ES-I3 (cell line): ENCODE measurements around the gene PDGFRB.

Experiments
- H3K36me3 ChIP-seq: 2 replicates; pipeline ENCODE4 v1.6.1; 2013; ENCODE audit warnings: mild to moderate bottlenecking, low read length, control low read depth, moderate library complexity; ENCODE audit not compliant: insufficient read depth
- H3K4me1 ChIP-seq: 2 replicates; pipeline ENCODE4 v1.6.1; 2013; ENCODE audit warnings: mild to moderate bottlenecking, control low read depth, low read length; ENCODE audit not compliant: insufficient read depth
- H3K9ac ChIP-seq: 2 replicates; pipeline ENCODE4 v1.6.1; 2013; ENCODE audit warnings: low read depth, mild to moderate bottlenecking, low read length, moderate library complexity
- H3K9me3 ChIP-seq: 2 replicates; pipeline ENCODE4 v1.6.1; 2013; ENCODE audit warnings: mild to moderate bottlenecking, low read length, moderate library complexity; ENCODE audit not compliant: control insufficient read depth, insufficient read depth

PDGFRB gene

GRCh38 chr5:150120062-150120441 is 35.6 kb downstream of the PDGFRB start:
- Histone ChIP-seq H3K4me1 (no peaks in the 10 kb centered on the region), H3K36me3 (no peaks in the 10 kb centered on the region; the same call in none of the 2 replicates), H3K9me3 (no peaks in the 10 kb centered on the region), H3K9ac (no peak overlapping the region)

- H3K36me3 ChIP-seq: no peaks in the 10 kb centered on the region; the same call in none of the 2 replicates
- no peaks in the 10 kb centered on the region for H3K9me3 ChIP-seq
- no peak overlapping the region for H3K9ac ChIP-seq
- H3K4me1 ChIP-seq: no peaks in the 10 kb centered on the region
Measured at GRCh38 chr5:150119421-150120061, 36.1 kb downstream of the PDGFRB start.

- Histone ChIP-seq H3K4me1 (0 out of 2 replicates have a peak, but pooled peaks cover under 1% of the 10 kb centered on the region), H3K9me3 (no peaks in the 10 kb centered on the region), H3K36me3 (no peaks in the 10 kb centered on the region; the same call in 1 of the 2 replicates), H3K9ac (no peak overlapping the region)
Measured at GRCh38 chr5:150118561-150119229, 37.0 kb downstream of the PDGFRB start.

GRCh38 chr5:150117945-150118560 is 37.6 kb downstream of the PDGFRB start:
- Histone ChIP-seq H3K4me1 (peaks cover 5% of the 10 kb centered on the region; the same call in 1 of the 2 replicates), H3K36me3 (no peaks in the 10 kb centered on the region; the same call in 1 of the 2 replicates), H3K9me3 (no peaks in the 10 kb centered on the region), H3K9ac (no peak overlapping the region)

GRCh38 chr5:150116667-150117400 is 38.8 kb downstream of the PDGFRB start:
- Histone ChIP-seq H3K4me1 (peaks cover 15% of the 10 kb centered on the region; the same call in 1 of the 2 replicates), H3K9ac (no peak overlapping the region), H3K9me3 (no peaks in the 10 kb centered on the region), H3K36me3 (no peaks in the 10 kb centered on the region; the same call in 1 of the 2 replicates)

GRCh38 chr5:150114773-150115408 is 40.8 kb downstream of the PDGFRB start:
- H3K4me1 ChIP-seq: peaks cover 15% of the 10 kb centered on the region; the same call in 1 of the 2 replicates
- H3K36me3 ChIP-seq: no peaks in the 10 kb centered on the region; the same call in 1 of the 2 replicates
- H3K9ac ChIP-seq: no peak overlapping the region
- H3K9me3 ChIP-seq: no peaks in the 10 kb centered on the region

- no peaks in the 10 kb centered on the region; the same call in 1 of the 2 replicates for H3K36me3 ChIP-seq
- H3K9ac ChIP-seq: no peak overlapping the region
- no peaks in the 10 kb centered on the region for H3K9me3 ChIP-seq
- peaks cover 15% of the 10 kb centered on the region; the same call in 1 of the 2 replicates for H3K4me1 ChIP-seq
Measured at GRCh38 chr5:150114102-150114641, 41.5 kb downstream of the PDGFRB start.

GRCh38 chr5:150113047-150113744 is 42.4 kb downstream of the PDGFRB start:
- peaks cover 15% of the 10 kb centered on the region; the same call in 1 of the 2 replicates for H3K4me1 ChIP-seq

GRCh38 chr5:150112201-150113046 is 43.2 kb downstream of the PDGFRB start:
- Histone ChIP-seq H3K9ac (no peak overlapping the region), H3K36me3 (no peaks in the 10 kb centered on the region), H3K4me1 (peaks cover 15% of the 10 kb centered on the region; the same call in 1 of the 2 replicates), H3K9me3 (no peaks in the 10 kb centered on the region)

More at GRCh38 chr5:150113047-150113744, 42.4 kb downstream of the PDGFRB start:
- no peaks in the 10 kb centered on the region for H3K9me3 ChIP-seq
- H3K36me3 ChIP-seq: no peaks in the 10 kb centered on the region
- H3K9ac ChIP-seq: no peak overlapping the region

GRCh38 chr5:150111122-150111521 is 44.5 kb downstream of the PDGFRB start:
- Histone ChIP-seq H3K9ac (no peak overlapping the region), H3K4me1 (peaks cover 15% of the 10 kb centered on the region; the same call in 1 of the 2 replicates), H3K36me3 (no peaks in the 10 kb centered on the region)

GRCh38 chr5:150109921-150110320 is 45.7 kb downstream of the PDGFRB start:
- peaks cover 15% of the 10 kb centered on the region; the same call in 1 of the 2 replicates for H3K4me1 ChIP-seq
- no peaks in the 10 kb centered on the region for H3K36me3 ChIP-seq
- no peaks in the 10 kb centered on the region for H3K9me3 ChIP-seq
- H3K9ac ChIP-seq: no peak overlapping the region

More at GRCh38 chr5:150111122-150111521, 44.5 kb downstream of the PDGFRB start:
- no peaks in the 10 kb centered on the region for H3K9me3 ChIP-seq

GRCh38 chr5:150108711-150109514 is 46.7 kb downstream of the PDGFRB start:
- no peak overlapping the region for H3K9ac ChIP-seq
- H3K9me3 ChIP-seq: no peaks in the 10 kb centered on the region
- H3K4me1 ChIP-seq: peaks cover 15% of the 10 kb centered on the region; the same call in 1 of the 2 replicates
- H3K36me3 ChIP-seq: no peaks in the 10 kb centered on the region
